ACHN (cell line): ENCODE data around the gene MUC5B.

ENCODE experiments used
- DNase-seq: peaks from one replicate; pipeline ENCODE4 v3.0.0-alpha.2; 2015
- in situ Hi-C: cut with HindIII; loops from 2 replicates; pipeline ENCODE4 v1.10.0; 2017; ENCODE audit warnings: low sequenced_read_pairs, low pct_ligation_motif_present, low pct_unique_long_range_greater_than_20kb

The MUC5B gene

GRCh38 chr11:1270476-1270875 is 47.6 kb downstream of the MUC5B start:
- no peak for DNase-seq
- in situ Hi-C loops = no loop called here

- no peak for DNase-seq
- in situ Hi-C loops = no loop called here
Observed at GRCh38 chr11:1271002-1271401, 48.1 kb downstream of the MUC5B start.

- DNase-seq = no peak
Observed at GRCh38 chr11:1271406-1271805, 48.5 kb downstream of the MUC5B start.

GRCh38 chr11:1271927-1272326 is 49.1 kb downstream of the MUC5B start:
- in situ Hi-C loops = no loop called here
- no peak for DNase-seq

More at GRCh38 chr11:1271406-1271805, 48.5 kb downstream of the MUC5B start:
- in situ Hi-C loops = no loop called here

GRCh38 chr11:1272531-1272930 is 49.7 kb downstream of the MUC5B start:
- DNase-seq = no peak
- in situ Hi-C loops = no loop called here

GRCh38 chr11:1274501-1274900 is 51.6 kb downstream of the MUC5B start:
- in situ Hi-C loops = no loop called here
- no peak for DNase-seq

GRCh38 chr11:1275021-1275420 is 52.2 kb downstream of the MUC5B start:
- in situ Hi-C loops = no loop called here
- no peak for DNase-seq

GRCh38 chr11:1276041-1276790 is 53.4 kb downstream of the MUC5B start:
- in situ Hi-C loops = no loop called here
- no peak for DNase-seq

- in situ Hi-C loops = no loop called here
Observed at GRCh38 chr11:1276866-1277615, 54.2 kb downstream of the MUC5B start.

GRCh38 chr11:1277936-1278512 is 55.2 kb downstream of the MUC5B start:
- in situ Hi-C loops = no loop called here
- no peak for DNase-seq

More at GRCh38 chr11:1276866-1277615, 54.2 kb downstream of the MUC5B start:
- no peak for DNase-seq

GRCh38 chr11:1278766-1279673 is 56.2 kb downstream of the MUC5B start:
- no peak for DNase-seq
- in situ Hi-C loops = no loop called here

- no peak for DNase-seq
- in situ Hi-C loops = no loop called here
Observed at GRCh38 chr11:1279674-1280055, 56.8 kb downstream of the MUC5B start.

- in situ Hi-C loops = no loop called here
- no peak for DNase-seq
Observed at GRCh38 chr11:1280116-1281035, 57.5 kb downstream of the MUC5B start.

- no peak for DNase-seq
- in situ Hi-C loops = no loop called here
Observed at GRCh38 chr11:1281326-1281973, 58.6 kb downstream of the MUC5B start.

GRCh38 chr11:1281974-1282365 is 59.1 kb downstream of the MUC5B start:
- in situ Hi-C loops = no loop called here
- DNase-seq = no peak

GRCh38 chr11:1283091-1283511 is 60.2 kb downstream of the MUC5B start:
- in situ Hi-C loops = no loop called here
- no peak for DNase-seq

GRCh38 chr11:1283906-1284305 is 61.0 kb downstream of the MUC5B start:
- in situ Hi-C loops = no loop called here
- DNase-seq = no peak
